ENCODE data around the gene CDC42BPA.

CDC42BPA gene

GRCh38 chr1:227059076-227059475 lies 259.2 kb downstream of the CDC42BPA start:
- TF ChIP-seq EZH2 (IDR thresholded peaks at IDR 0.05; ENCODE audit: borderline replicate concordance, low read depth, low read length, severe bottlenecking): no peak
- TF ChIP-seq, protein P1, sequence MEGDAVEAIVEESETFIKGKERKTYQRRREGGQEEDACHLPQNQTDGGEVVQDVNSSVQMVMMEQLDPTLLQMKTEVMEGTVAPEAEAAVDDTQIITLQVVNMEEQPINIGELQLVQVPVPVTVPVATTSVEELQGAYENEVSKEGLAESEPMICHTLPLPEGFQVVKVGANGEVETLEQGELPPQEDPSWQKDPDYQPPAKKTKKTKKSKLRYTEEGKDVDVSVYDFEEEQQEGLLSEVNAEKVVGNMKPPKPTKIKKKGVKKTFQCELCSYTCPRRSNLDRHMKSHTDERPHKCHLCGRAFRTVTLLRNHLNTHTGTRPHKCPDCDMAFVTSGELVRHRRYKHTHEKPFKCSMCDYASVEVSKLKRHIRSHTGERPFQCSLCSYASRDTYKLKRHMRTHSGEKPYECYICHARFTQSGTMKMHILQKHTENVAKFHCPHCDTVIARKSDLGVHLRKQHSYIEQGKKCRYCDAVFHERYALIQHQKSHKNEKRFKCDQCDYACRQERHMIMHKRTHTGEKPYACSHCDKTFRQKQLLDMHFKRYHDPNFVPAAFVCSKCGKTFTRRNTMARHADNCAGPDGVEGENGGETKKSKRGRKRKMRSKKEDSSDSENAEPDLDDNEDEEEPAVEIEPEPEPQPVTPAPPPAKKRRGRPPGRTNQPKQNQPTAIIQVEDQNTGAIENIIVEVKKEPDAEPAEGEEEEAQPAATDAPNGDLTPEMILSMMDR (IDR thresholded peaks at IDR 0.05; ENCODE audit: borderline replicate concordance, extremely low read depth, low read length, poor library complexity, severe bottlenecking): no peak
- Histone ChIP-seq H3K4me2 (ENCODE audit: insufficient read depth, low read length) (no peak overlapping the region), H3K9me3 (ENCODE audit: insufficient read depth, low read length, severe bottlenecking) (no peaks in the 10 kb centered on the region), H3K27ac (ENCODE audit: low read length) (no peak overlapping the region), H3K9ac (ENCODE audit: low read depth, low read length) (no peak overlapping the region), H4K20me1 (ENCODE audit: insufficient read depth, low read length) (no peaks in the 10 kb centered on the region), H3K27me3 (ENCODE audit: insufficient read depth, low read length, poor library complexity) (peaks cover 10% of the 10 kb centered on the region), H3K4me3 (ENCODE audit: low read depth in 1 of 2, low read length in 2 of 2) (no peak overlapping the region), H3K36me3 (ENCODE audit: insufficient read depth, low read length) (no peaks in the 10 kb centered on the region), H3K4me1 (ENCODE audit: insufficient read depth, low read length) (no peaks in the 10 kb centered on the region), H2AFZ (ENCODE audit: low read depth, low read length) (no peak overlapping the region), H3K79me2 (ENCODE audit: insufficient read depth, low read length) (no peaks in the 10 kb centered on the region)
- DNase-seq (no peak), ATAC-seq (ENCODE audit: insufficient read depth, low read depth) (no peak)

GRCh38 chr1:227058321-227058751 lies 260.0 kb downstream of the CDC42BPA start:
- Histone ChIP-seq H4K20me1 (ENCODE audit: insufficient read depth, low read length) (no peaks in the 10 kb centered on the region), H2AFZ (ENCODE audit: low read depth, low read length) (no peak overlapping the region), H3K36me3 (ENCODE audit: insufficient read depth, low read length) (no peaks in the 10 kb centered on the region), H3K9ac (ENCODE audit: low read depth, low read length) (no peak overlapping the region), H3K4me2 (ENCODE audit: insufficient read depth, low read length) (no peak overlapping the region), H3K27me3 (ENCODE audit: insufficient read depth, low read length, poor library complexity) (peaks cover 14% of the 10 kb centered on the region), H3K4me3 (ENCODE audit: low read depth in 1 of 2, low read length in 2 of 2) (no peak overlapping the region), H3K9me3 (ENCODE audit: insufficient read depth, low read length, severe bottlenecking) (no peaks in the 10 kb centered on the region), H3K27ac (ENCODE audit: low read length) (no peak overlapping the region), H3K79me2 (ENCODE audit: insufficient read depth, low read length) (no peaks in the 10 kb centered on the region), H3K4me1 (ENCODE audit: insufficient read depth, low read length) (no peaks in the 10 kb centered on the region)
- ATAC-seq (ENCODE audit: insufficient read depth, low read depth) (no peak), DNase-seq (no peak)
- TF ChIP-seq EZH2 (IDR thresholded peaks at IDR 0.05; ENCODE audit: borderline replicate concordance, low read depth, low read length, severe bottlenecking): no peak
- TF ChIP-seq, protein P1 (IDR thresholded peaks at IDR 0.05; ENCODE audit: borderline replicate concordance, extremely low read depth, low read length, poor library complexity, severe bottlenecking): no peak

DNA sequence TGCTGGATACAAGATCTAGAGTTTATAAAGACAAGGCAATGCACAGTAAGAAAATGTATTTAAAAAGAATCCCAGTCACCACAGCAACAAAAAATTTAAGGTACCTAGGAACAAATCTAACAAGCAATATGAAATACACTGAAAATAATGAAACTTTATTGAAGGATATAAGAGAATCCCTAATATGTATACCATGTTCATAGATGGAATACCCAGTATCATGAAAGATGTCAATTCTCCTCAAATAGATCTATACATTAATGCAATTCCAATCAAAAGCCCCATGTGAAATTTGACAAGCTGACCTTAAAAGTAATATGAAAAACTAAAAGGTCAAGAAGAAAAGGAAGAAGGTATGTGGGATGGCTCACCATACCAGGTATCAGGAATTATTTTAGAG lies 269.0 kb downstream of the CDC42BPA start:
- Histone ChIP-seq H3K36me3 (ENCODE audit: insufficient read depth, low read length) (no peaks in the 10 kb centered on the region), H3K9me3 (ENCODE audit: insufficient read depth, low read length, severe bottlenecking) (no peaks in the 10 kb centered on the region), H3K4me1 (ENCODE audit: insufficient read depth, low read length) (no peaks in the 10 kb centered on the region), H3K9ac (ENCODE audit: low read depth, low read length) (no peak overlapping the region), H3K27ac (ENCODE audit: low read length) (no peak overlapping the region), H2AFZ (ENCODE audit: low read depth, low read length) (no peak overlapping the region), H3K4me3 (ENCODE audit: low read depth in 1 of 2, low read length in 2 of 2) (no peak overlapping the region), H3K27me3 (ENCODE audit: insufficient read depth, low read length, poor library complexity) (peaks cover 40% of the 10 kb centered on the region), H3K4me2 (ENCODE audit: insufficient read depth, low read length) (no peak overlapping the region), H4K20me1 (ENCODE audit: insufficient read depth, low read length) (no peaks in the 10 kb centered on the region), H3K79me2 (ENCODE audit: insufficient read depth, low read length) (no peaks in the 10 kb centered on the region)
- no peak for TF ChIP-seq EZH2 (IDR thresholded peaks at IDR 0.05; ENCODE audit: borderline replicate concordance, low read depth, low read length, severe bottlenecking)
- TF ChIP-seq, protein P1 (IDR thresholded peaks at IDR 0.05; ENCODE audit: borderline replicate concordance, extremely low read depth, low read length, poor library complexity, severe bottlenecking): no peak
- DNase-seq (no peak), ATAC-seq (ENCODE audit: insufficient read depth, low read depth) (no peak)

GRCh38 chr1:227043755-227044154 lies 274.5 kb downstream of the CDC42BPA start:
- Histone ChIP-seq H3K4me2 (ENCODE audit: insufficient read depth, low read length) (no peak overlapping the region), H3K36me3 (ENCODE audit: insufficient read depth, low read length) (no peaks in the 10 kb centered on the region), H3K27me3 (ENCODE audit: insufficient read depth, low read length, poor library complexity) (peaks cover 5% of the 10 kb centered on the region), H3K4me1 (ENCODE audit: insufficient read depth, low read length) (no peaks in the 10 kb centered on the region), H3K9ac (ENCODE audit: low read depth, low read length) (no peak overlapping the region), H3K79me2 (ENCODE audit: insufficient read depth, low read length) (no peaks in the 10 kb centered on the region), H3K4me3 (ENCODE audit: low read depth in 1 of 2, low read length in 2 of 2) (no peak overlapping the region), H2AFZ (ENCODE audit: low read depth, low read length) (no peak overlapping the region), H3K9me3 (ENCODE audit: insufficient read depth, low read length, severe bottlenecking) (no peaks in the 10 kb centered on the region), H3K27ac (ENCODE audit: low read length) (no peak overlapping the region), H4K20me1 (ENCODE audit: insufficient read depth, low read length) (no peaks in the 10 kb centered on the region)
- TF ChIP-seq, protein P1 (IDR thresholded peaks at IDR 0.05; ENCODE audit: borderline replicate concordance, extremely low read depth, low read length, poor library complexity, severe bottlenecking): no peak
- no peak for TF ChIP-seq EZH2 (IDR thresholded peaks at IDR 0.05; ENCODE audit: borderline replicate concordance, low read depth, low read length, severe bottlenecking)
- ATAC-seq (ENCODE audit: insufficient read depth, low read depth) (no peak), DNase-seq (no peak)
